ENCODE results near the gene NCBP2L. TPM values are rescaled to one million over a fixed set of nuclear protein-coding genes. Genes with fewer than 3 reads are reported as not detected.

Gene NCBP2L
- not detected in 2 replicates for total RNA-seq

DNA sequence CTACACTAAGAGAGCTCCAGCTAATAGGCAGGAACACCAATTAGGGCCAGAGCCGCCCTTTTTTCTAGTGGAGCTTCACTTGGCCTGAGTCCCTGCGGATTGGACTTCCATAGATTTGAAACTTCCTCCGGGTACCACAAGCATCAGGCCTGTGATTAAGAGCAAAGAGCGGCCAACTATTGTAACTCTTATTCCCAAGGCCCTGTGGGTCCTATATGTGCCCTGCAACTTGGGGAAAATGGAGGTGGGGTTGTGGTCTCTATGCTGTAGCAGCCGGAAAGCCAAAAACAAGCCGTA lies at the start of gene NCBP2L:
Gene NCBP2L (plus strand): TSS at position 198 of the 297 bp plus-strand sequence. CDS start 16,488 bp downstream, outside the sequence.

GRCh38 chrX:107775734-107776511 lies 1.6 kb upstream of the NCBP2L start, which contains the start of gene TSC22D3:
Gene TSC22D3, minus strand, starts transcription at chrX:107775787. Its CDS starts 368 bp downstream, at chrX:107775419.

GRCh38 chrX:107825698-107826237 lies 48.2 kb downstream of the NCBP2L start, which contains the start of gene MID2:
Gene MID2, plus strand, starts transcription at chrX:107825866. Its CDS starts 561 bp downstream, at chrX:107826427.

Other genes with a start within 250 kb of the NCBP2L start
- gene PRPS1, start 149.2 kb upstream of the NCBP2L start, total RNA-seq, result 26.2 and 30.1 TPM in 2 replicates
- gene TSC22D3, start 1.9 kb upstream of the NCBP2L start, total RNA-seq, result 116 and 135 TPM in 2 replicates
- 11.7 and 13.5 TPM in 2 replicates for gene MID2, start 48.1 kb downstream of the NCBP2L start, total RNA-seq
- not detected in 2 replicates for gene TEX13B, start 204.6 kb downstream of the NCBP2L start, total RNA-seq